Small intestine (tissue), 7 donors: Measurements from ENCODE around the gene ADAD2. TPM values are rescaled to one million over a fixed set of nuclear protein-coding genes. Genes with fewer than 3 reads are reported as not detected.

ENCODE experiments used
- DNase-seq, 2 donors: peaks; one replicate each; pipeline versions ENCODE4 v3.0.0 to v3.0.0-alpha.2; 2013
- FAIRE-seq: peaks from 2 replicates; lab custom pipeline; 2012; peaks lifted over from hg19 to GRCh38; lab: Jason Lieb, UNC
- H3K27ac ChIP-seq, 3 donors: one replicate each; pipeline ENCODE4 v1.5.1; 2013; ENCODE audit warnings: low read length in 2 of 3, mild to moderate bottlenecking in 2 of 3, control low read depth in 1 of 3, inconsistent platforms in 1 of 3, low read depth in 1 of 3, moderate library complexity in 1 of 3
- H3K27me3 ChIP-seq, 3 donors: one replicate each; pipeline ENCODE4 v1.6.1; 2013; ENCODE audit warnings: low read length in 3 of 3, inconsistent platforms in 1 of 3; ENCODE audit not compliant: control insufficient read depth in 3 of 3, insufficient read depth in 3 of 3
- H3K36me3 ChIP-seq, 3 donors: one replicate each; pipeline ENCODE4 v1.6.1; 2013; ENCODE audit warnings: low read length in 3 of 3, inconsistent platforms in 1 of 3, low read depth in 1 of 3, mild to moderate bottlenecking in 1 of 3, moderate library complexity in 1 of 3; ENCODE audit not compliant: control insufficient read depth in 3 of 3, insufficient read depth in 2 of 3
- H3K4me1 ChIP-seq, 3 donors: one replicate each; pipeline ENCODE4 v1.6.1; 2013; ENCODE audit warnings: low read length in 2 of 3, inconsistent platforms in 1 of 3, low read depth in 1 of 3, mild to moderate bottlenecking in 1 of 3, moderate library complexity in 1 of 3; ENCODE audit not compliant: control insufficient read depth in 3 of 3, insufficient read depth in 2 of 3
- H3K4me3 ChIP-seq, 3 donors: one replicate each; pipeline ENCODE4 v1.5.1; 2013; ENCODE audit warnings: low read length in 3 of 3, control low read depth in 1 of 3, inconsistent platforms in 1 of 3, low read depth in 1 of 3, mild to moderate bottlenecking in 1 of 3, moderate library complexity in 1 of 3
- H3K9me3 ChIP-seq, 2 donors: one replicate each; pipeline ENCODE4 v1.6.1; 2013; ENCODE audit warnings: low read depth in 1 of 2, low read length in 1 of 2; ENCODE audit not compliant: control insufficient read depth in 2 of 2, insufficient read depth in 1 of 2
- WGBS, 3 donors: extraction: QIAGEN DNeasy Blood & Tissue Kit; methylation state at CpG; one replicate each; pipeline ENCODE4 v1.1.7; 2013; 5-methylcytosine and 5-hydroxymethylcytosine counted together
- polyA plus RNA-seq, 4 donors: library from polyadenylated mRNA; stranded (reverse) in 3 of 4; unstranded in 1 of 4; fragments of 200-250 nt in 3 of 4; fragments of 120-200 nt in 1 of 4; gene quantifications; one replicate each; pipeline versions ENCODE4 v1.2.1 to v1.2.3, GENCODE V29; 2013
- donor health status: healthy with polysubstance abuse.
- donor health status: control.
- donor health status: control.
- donor health status: Bipolar disorder and iron deficiency.
- donor health status: healthy.

ADAD2 gene
- polyA plus RNA-seq, 4 donors = 0.22 to 0.27 TPM; not detected in 2

- no peaks in the 10 kb centered on the region for H3K36me3 ChIP-seq
- peaks cover 0 to 2% (median 0%) of the 10 kb centered on the region in 3 donors for H3K27me3 ChIP-seq
- 67 to 68% (median 68%) methylated on average over 13 of the region's 13 CpGs for WGBS, 3 donors
- no peak overlapping the region for H3K27ac ChIP-seq
- H3K9me3 ChIP-seq = no peaks in the 10 kb centered on the region
- no peak for FAIRE-seq
- H3K4me3 ChIP-seq = no peak overlapping the region
- no peak for DNase-seq
- no peaks in the 10 kb centered on the region for H3K4me1 ChIP-seq
These were observed 23.9 kb upstream of the ADAD2 start for GRCh38 chr16:84166796-84167695.

- Histone ChIP-seq H3K4me1 (no peaks in the 10 kb centered on the region), H3K27ac (no peak overlapping the region), H3K27me3 (peaks cover 0 to 3% (median 2%) of the 10 kb centered on the region in 3 donors), H3K36me3 (no peaks in the 10 kb centered on the region), H3K4me3 (no peak overlapping the region), H3K9me3 (no peaks in the 10 kb centered on the region)
- 71 to 77% (median 74%) methylated on average over 11 of the region's 11 CpGs for WGBS, 3 donors
- no peak for DNase-seq
- FAIRE-seq = no peak
These were observed 21.1 kb upstream of the ADAD2 start for GRCh38 chr16:84169765-84170310.

GRCh38 chr16:84174396-84174795 lies 16.6 kb upstream of the ADAD2 start:
- H3K27ac ChIP-seq = no peak overlapping the region
- H3K4me3 ChIP-seq = no peak overlapping the region
- peaks cover 0 to 7% (median 0%) of the 10 kb centered on the region in 3 donors for H3K4me1 ChIP-seq
- peaks cover 0 to 3% (median 0%) of the 10 kb centered on the region in 3 donors for H3K27me3 ChIP-seq
- H3K9me3 ChIP-seq = no peaks in the 10 kb centered on the region
- FAIRE-seq = no peak
- 64 to 77% (median 65%) methylated on average over 11 of the region's 11 CpGs for WGBS, 3 donors
- no peak for DNase-seq
- peaks cover 0 to 17% (median 4%) of the 10 kb centered on the region in 3 donors for H3K36me3 ChIP-seq

DNA sequence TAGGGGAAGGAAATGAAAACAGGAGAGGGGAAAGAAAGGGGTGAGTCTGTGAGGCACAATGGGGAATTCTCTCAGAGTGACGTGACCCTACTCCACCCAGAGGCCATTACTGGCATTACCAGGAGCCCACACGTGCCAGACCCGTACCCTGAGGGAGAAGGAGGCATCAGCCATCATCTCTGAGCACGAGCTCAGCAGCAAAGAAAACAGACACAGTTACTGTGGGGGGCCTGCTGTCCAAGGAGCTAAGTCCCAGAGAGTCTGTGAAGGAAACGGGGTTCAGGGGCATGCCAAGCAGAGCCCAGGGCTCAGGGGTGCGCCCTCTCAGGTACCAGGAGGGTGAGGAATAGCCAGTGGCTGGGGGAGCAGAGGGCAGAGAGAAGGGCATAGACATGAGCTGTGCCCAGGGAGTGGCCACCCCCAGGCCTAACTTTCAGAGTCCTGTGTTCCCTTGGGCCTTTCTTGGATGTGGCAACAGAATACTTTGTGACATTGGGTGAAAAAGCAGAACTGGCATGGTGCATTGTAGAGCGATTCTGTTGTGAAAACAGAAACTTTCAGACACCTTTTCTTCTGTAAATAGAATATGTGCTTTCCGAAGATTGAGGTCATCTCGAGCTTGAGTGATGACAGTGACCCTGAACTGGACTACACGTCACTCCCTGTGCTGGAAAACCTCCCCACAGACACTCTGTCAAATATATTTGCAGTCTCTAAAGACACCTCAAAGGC lies 15.4 kb upstream of the ADAD2 start:
- WGBS, 3 donors = 26 to 45% (median 32%) methylated on average over 10 of the region's 10 CpGs
- Histone ChIP-seq H3K4me1 (peaks cover 0 to 7% (median 0%) of the 10 kb centered on the region in 3 donors), H3K27ac (no peak overlapping the region), H3K27me3 (peaks cover 0 to 3% (median 0%) of the 10 kb centered on the region in 3 donors), H3K9me3 (no peaks in the 10 kb centered on the region), H3K36me3 (peaks cover 1 to 28% (median 13%) of the 10 kb centered on the region in 3 donors), H3K4me3 (no peak overlapping the region)
- DNase-seq (peak; percentile 45 to 67), FAIRE-seq (no peak)

DNA sequence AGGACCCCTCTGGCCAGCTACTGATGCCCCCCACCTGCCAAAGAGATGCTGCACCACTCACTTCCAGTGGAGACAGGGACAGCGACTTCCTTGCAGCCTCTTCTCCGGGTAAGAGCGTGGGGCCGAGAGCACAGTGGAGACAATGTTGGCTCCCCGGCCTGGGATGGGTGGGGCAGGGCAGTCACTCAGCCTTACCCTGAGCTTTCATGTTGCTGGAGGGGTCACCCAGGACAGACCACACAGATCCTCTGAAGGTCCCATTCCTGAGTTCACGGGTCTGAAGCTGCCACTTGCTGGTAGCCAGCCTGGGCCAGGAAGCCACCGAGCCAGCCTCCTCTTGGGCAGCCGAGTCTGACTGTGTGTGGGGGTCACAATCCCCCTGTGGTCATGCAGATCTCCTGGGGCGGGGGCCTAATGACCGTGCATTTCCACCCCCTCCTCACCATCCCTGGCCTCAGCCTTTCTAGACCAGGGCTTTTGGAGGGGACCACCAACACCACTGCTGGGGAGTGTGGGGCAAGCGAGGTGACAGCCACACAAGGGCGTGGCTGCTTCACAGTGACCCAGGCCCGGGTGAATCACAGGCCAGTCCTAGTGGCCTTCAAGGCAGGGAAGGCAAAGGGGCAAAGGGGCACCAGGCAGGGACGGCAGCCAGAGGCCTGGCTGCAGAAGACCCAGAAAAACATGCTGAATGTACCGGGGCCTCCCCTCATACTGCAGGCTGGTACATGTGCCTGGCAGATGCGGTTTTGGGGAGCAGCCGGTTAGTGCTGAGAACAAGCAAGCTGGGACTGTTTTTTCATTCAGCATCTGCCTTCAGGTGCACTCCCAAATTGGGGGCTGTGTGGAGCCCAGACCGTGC lies 14.5 kb upstream of the ADAD2 start:
- FAIRE-seq = no peak
- WGBS, 3 donors = 33 to 57% (median 50%) methylated on average over 18 of the region's 18 CpGs
- H3K27me3 ChIP-seq = peaks cover 0 to 3% (median 0%) of the 10 kb centered on the region in 3 donors
- DNase-seq = peak in 1 of 2 donors; percentile 15
- peak overlapping the region in 1 of 3 donors; percentile 73 for H3K27ac ChIP-seq
- H3K4me1 ChIP-seq = peaks cover 0 to 7% (median 0%) of the 10 kb centered on the region in 3 donors
- H3K9me3 ChIP-seq = no peaks in the 10 kb centered on the region
- peaks cover 5 to 37% (median 21%) of the 10 kb centered on the region in 3 donors for H3K36me3 ChIP-seq
- no peak overlapping the region for H3K4me3 ChIP-seq

- Histone ChIP-seq H3K36me3 (peaks cover 5 to 50% (median 28%) of the 10 kb centered on the region in 3 donors), H3K4me3 (no peak overlapping the region), H3K9me3 (no peaks in the 10 kb centered on the region), H3K27ac (peak overlapping the region in 1 of 3 donors; percentile 73), H3K4me1 (peaks cover 0 to 7% (median 0%) of the 10 kb centered on the region in 3 donors), H3K27me3 (peaks cover 0 to 2% (median 0%) of the 10 kb centered on the region in 3 donors)
- WGBS, 3 donors = 55 to 70% (median 55%) methylated on average over 9 of the region's 9 CpGs
- DNase-seq (no peak), FAIRE-seq (no peak)
These were observed 13.2 kb upstream of the ADAD2 start for GRCh38 chr16:84177741-84178073.

DNA sequence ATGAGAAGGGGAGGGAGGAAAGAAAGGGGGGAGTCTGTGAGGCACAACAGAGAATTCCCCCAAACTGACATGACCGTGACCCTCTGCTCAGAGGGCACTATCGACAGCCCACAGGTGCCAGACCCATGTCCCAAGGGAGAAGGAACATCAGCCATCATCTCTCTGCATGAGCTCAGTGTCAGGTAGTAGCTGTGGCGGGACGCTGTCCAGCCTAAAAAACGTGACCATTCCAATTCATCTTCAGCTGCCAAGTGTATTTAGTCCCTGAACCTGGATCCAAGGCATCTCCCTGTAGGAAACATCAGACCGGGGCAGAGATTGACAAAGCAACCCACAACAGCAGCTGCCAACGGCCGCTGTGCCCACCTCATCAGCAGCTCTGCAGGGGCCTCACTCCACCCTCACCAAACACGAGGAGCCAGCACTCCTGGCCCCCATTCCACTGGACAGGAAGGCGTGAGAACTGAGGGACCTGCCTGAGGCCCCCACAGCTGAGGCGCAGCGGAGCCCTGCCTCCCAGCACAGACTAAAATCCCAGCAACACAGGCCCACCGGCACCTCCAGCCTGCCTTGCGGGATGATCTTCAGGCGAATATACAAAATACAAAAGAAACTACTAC lies 12.7 kb upstream of the ADAD2 start:
- DNase-seq (no peak), FAIRE-seq (no peak)
- Histone ChIP-seq H3K36me3 (peaks cover 8 to 55% (median 30%) of the 10 kb centered on the region in 3 donors), H3K4me1 (peaks cover 0 to 7% (median 0%) of the 10 kb centered on the region in 3 donors), H3K9me3 (no peaks in the 10 kb centered on the region), H3K27ac (no peak overlapping the region), H3K4me3 (no peak overlapping the region), H3K27me3 (no peaks in the 10 kb centered on the region)
- WGBS, 3 donors = 88 to 93% (median 90%) methylated on average over 15 of the region's 15 CpGs
